C1 segment of cervical spinal cord (tissue), 14 donors: ENCODE results near the gene CEP250.
"Not testable (repeated sequence)": the region's sequence is repeated elsewhere in the genome, so short reads cannot be mapped to it uniquely, and the experiment has no call there.

Source experiments
- DNase-seq, 14 donors: peaks; one replicate each; lab custom pipeline; 2025; lab: John Stamatoyannopoulos, UW

Gene CEP250, protein sequence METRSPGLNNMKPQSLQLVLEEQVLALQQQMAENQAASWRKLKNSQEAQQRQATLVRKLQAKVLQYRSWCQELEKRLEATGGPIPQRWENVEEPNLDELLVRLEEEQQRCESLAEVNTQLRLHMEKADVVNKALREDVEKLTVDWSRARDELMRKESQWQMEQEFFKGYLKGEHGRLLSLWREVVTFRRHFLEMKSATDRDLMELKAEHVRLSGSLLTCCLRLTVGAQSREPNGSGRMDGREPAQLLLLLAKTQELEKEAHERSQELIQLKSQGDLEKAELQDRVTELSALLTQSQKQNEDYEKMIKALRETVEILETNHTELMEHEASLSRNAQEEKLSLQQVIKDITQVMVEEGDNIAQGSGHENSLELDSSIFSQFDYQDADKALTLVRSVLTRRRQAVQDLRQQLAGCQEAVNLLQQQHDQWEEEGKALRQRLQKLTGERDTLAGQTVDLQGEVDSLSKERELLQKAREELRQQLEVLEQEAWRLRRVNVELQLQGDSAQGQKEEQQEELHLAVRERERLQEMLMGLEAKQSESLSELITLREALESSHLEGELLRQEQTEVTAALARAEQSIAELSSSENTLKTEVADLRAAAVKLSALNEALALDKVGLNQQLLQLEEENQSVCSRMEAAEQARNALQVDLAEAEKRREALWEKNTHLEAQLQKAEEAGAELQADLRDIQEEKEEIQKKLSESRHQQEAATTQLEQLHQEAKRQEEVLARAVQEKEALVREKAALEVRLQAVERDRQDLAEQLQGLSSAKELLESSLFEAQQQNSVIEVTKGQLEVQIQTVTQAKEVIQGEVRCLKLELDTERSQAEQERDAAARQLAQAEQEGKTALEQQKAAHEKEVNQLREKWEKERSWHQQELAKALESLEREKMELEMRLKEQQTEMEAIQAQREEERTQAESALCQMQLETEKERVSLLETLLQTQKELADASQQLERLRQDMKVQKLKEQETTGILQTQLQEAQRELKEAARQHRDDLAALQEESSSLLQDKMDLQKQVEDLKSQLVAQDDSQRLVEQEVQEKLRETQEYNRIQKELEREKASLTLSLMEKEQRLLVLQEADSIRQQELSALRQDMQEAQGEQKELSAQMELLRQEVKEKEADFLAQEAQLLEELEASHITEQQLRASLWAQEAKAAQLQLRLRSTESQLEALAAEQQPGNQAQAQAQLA (N-terminal part only)

GRCh38 chr20:35454881-35455609, at the start of gene CEP250:
CEP250 (plus strand) TSS chr20:35455598; CDS start chr20:35462368, 6,770 bp downstream.
- peak; percentile 59 to 97 (median 94) for DNase-seq

GRCh38 chr20:35405775-35406174, 49.6 kb upstream of the CEP250 start:
- no peak for DNase-seq

DNA sequence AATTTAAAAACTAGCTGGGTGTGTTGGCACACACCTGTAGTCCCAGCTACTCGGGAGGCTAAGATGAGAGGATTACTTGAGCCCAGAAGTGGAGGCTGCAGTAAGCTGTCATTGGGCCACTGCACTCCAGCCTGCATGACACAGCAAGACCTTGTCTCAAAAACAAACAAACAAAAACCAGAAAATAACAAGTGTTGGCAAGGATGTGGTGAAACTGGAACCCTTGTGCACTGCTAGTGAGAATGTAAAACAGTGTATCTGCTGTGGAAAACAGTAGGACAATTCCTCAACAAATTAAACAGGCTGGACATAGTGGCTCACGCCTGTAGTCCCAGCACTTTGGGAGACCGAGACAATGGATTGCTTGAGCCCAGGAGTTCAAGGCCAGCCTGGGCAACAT, 47.1 kb upstream of the CEP250 start:
- DNase-seq = no peak

- DNase-seq = no peak
Measured at GRCh38 chr20:35409542-35409941, 45.9 kb upstream of the CEP250 start.

DNA sequence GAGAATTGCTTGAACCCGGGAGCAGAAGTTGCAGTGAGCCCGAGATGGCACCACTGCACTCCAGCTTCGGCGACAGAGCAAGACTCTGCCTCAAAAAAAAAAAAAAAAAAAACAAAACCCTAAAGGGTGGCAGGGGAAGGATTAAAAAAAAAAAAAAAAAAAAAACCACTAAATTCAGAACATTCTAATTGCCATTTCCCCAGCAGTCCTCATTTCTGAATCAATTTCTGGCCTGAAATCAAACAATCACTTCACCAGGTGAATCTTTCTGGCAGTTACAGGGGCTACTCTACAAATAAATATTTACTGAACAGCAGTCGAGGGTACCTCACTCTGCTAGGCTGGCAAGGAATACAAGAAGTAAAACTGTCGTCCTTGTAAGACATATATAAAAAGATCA, 44.8 kb upstream of the CEP250 start:
- DNase-seq = no peak

DNA sequence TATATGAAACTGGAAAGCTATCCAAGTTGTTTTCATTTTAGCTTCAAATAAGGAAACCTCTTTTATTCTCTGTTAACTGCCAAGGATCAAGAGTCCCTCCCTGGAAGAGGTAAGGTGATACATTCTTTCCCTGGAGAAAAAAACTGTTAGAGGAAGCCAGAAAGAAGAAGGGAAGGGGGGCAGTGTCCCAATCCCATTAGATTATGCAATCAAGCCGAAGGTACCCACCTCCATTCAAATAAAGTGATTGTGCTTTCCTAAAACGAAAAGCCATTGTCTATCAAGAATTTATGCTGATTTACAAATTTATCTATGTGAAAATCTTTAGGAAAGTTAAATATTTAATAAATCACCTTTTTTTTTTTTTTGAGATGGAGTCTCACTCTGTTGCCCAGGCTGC, 34.1 kb upstream of the CEP250 start:
- no peak for DNase-seq

DNA sequence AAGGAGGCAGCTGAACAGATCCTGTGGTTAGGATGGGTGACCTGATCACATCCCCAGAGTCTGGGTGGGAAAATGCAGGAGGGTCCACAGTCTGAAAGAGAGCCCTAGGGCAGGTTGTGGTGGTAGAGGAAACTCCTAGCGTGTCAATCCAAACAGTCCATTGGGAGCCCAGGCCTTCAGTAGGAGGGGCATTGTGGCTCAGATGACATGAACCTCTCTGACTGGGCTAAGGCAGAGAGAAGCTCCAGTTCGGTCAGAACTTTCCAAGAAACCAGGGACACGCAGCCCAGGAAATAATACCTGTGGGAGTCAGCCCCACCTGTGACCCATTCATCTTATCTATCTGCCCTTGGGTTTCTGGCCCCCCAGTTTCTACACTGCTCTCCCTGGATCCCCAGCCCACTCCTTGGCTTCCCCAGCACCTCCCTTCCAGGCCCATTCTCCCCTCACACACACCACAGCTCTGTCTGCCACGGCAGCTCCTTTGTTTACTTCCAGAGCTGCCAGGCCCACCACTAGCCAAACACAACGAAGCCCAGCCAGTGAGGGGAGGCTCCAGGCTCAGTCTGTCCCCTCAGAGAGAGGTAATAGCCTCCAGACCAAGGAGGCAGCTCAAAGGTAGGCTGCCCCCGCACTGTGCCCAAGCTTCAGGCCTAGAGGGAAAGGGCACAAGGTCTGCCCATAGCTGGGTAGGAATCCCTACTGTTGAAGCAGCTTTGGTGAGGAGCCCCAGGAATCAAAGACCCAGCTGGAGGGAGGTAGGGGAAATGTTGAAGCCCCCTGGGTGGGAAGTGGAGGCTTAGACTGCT, 23.6 kb upstream of the CEP250 start:
- DNase-seq = no peak

DNA sequence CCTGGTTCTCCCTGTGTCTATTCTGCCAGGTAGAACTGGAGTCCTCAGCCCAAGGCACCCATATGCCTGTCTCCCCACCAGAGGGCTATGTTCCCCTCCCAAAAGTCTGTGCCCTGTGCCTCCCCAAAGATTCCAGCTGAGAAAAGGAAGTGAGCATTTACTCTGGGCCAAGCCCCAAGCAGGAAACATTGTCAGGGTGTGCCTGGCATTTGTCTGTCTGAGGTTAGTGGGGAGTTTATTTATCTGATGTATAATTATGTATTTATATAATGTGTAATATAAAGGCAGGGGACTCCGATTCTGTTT, 23.0 kb upstream of the CEP250 start:
- no peak for DNase-seq

DNA sequence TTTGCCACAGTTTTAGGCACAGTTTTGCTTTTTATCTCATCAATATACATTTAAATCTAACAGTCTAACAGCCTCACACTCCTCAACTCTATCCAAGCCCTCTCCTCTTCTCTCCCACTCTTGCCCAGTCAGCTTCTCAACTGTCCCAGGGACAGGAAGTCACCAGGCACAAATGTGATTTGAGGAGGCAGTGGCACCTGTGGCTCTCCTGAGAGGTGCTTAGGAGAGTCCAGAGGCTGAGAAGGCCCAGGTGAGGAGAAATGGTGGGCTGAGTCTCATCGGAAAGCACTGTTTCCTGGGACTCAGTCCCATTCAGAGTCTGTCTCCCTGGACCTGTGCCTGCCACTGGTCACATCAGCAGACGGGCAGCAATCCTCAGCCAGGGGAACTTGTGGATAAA, 22.1 kb upstream of the CEP250 start:
- no peak for DNase-seq

- DNase-seq = no peak
Measured at GRCh38 chr20:35434085-35435005, 21.1 kb upstream of the CEP250 start.

- no peak for DNase-seq
Measured at GRCh38 chr20:35436177-35436573, 19.2 kb upstream of the CEP250 start.

DNA sequence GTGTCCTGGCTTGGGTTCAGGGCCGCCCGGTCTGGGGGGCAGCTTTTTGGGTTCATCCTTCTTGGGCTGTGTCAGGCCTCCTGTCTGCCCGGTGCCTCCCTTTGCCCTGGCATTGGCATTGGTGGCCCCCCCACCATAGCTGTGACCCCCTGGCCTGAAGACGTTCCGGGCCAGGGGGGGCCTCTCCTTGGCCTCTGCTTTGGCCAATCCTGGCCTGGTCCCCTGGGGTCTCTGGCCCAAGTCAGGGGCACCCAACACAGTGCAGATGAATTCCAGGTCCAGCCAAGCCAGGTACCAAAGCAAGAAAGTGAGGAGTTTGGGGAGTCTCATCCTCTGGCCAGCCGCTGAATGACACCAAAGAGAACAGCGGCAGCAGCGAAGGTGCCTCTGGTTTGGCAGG, 17.8 kb upstream of the CEP250 start:
- DNase-seq = no peak

GRCh38 chr20:35443003-35443402, 12.4 kb upstream of the CEP250 start:
- no peak for DNase-seq

DNA sequence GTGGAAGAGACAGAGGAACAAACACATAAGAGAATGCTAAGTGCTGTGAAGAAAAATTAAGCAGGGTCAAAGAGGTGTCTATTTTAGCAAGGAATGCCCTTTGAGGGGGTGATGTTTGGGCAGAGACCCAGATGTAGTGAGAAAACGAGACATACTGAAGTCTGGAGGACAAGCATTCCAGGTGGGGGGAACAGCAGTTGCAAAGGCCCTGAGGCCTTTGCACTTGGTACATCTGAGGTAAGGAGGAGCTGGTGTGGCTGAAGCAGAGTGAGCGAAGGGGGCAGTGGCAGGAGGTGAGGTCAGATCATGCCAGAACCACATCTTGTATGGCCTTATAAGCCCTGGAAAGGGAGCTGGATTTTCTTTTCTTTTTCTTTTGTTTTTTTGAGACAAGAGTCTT, 11.2 kb upstream of the CEP250 start:
- DNase-seq = no peak

DNA sequence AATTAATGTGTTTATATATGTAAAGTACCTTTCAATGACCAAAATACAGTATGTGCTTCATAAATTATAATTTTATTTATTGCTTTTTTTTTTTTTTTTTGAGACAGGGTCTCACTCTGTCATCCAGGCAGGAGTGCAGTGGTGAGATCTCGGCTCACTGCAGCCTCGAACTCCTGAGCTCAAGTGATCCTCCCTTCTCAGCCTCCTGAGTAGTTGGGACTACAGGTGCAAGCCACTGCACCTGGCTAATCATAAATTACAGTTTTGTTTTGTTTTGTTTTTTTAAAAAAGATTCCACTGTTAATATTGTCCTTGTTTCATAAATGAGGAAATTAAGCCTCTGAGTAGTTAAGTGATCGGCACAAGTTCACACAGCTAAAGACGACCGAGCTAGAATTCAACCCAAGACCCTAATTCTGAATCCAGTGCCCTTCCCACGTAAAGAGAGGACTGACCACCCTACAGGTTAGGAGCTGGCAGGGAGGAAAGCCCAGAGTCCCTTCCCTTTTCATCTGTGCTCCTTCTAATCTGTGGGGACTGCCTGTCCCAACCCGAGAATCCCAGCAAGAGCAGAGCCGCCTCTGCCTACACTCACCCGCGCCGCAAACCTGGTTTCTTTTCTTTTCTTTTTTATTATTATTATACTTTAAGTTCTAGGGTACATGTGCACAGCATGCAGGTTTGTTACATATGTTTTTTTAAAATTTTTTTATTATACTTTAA, 8.9 kb upstream of the CEP250 start:
- no peak for DNase-seq

- peak in 11 of 14 donors; percentile 3 to 76 (median 50) for DNase-seq
Measured at GRCh38 chr20:35447082-35447789, 8.2 kb upstream of the CEP250 start.

GRCh38 chr20:35448788-35449373, 6.5 kb upstream of the CEP250 start:
- no peak for DNase-seq

DNA sequence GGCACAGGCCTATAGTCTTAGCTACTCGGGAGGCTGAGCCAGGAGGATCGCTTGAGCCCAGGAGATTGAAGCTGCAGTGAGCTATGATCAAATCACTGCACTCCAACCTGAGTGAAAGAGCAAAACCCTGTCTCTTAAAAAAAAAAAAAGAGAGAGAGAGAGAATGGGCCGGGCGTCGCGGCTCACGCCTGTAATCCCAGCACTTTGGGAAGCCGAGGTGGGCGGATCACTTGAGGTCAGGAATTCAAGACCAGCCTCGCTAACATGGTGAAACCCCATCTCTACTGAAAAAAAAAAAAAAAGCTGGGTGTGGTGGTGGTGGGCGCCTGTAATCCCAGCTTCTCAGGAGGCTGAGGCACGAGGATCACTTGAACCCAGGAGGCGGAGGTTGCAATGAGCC, 5.5 kb upstream of the CEP250 start:
- DNase-seq = not testable (repeated sequence)
